IPS-NIHi7 (cell line): ENCODE data around the gene KRTAP19-8.

Source experiments
- DNase-seq: peaks from one replicate; pipeline ENCODE4 v3.0.0; 2012; ENCODE audit warnings: mixed read lengths; ENCODE audit errors: extremely low spot score

The KRTAP19-8 gene

GRCh38 chr21:31012133-31013089 lies 25.9 kb downstream of the KRTAP19-8 start:
- no peak for DNase-seq

GRCh38 chr21:31011412-31011811 lies 26.9 kb downstream of the KRTAP19-8 start:
- no peak for DNase-seq

- no peak for DNase-seq
Observed at GRCh38 chr21:31008355-31008754, 29.9 kb downstream of the KRTAP19-8 start.

- no peak for DNase-seq
Observed at GRCh38 chr21:31005019-31005418, 33.3 kb downstream of the KRTAP19-8 start.

- no peak for DNase-seq
Observed at GRCh38 chr21:31003471-31003870, 34.8 kb downstream of the KRTAP19-8 start.

- no peak for DNase-seq
Observed at GRCh38 chr21:30997541-30997940, 40.7 kb downstream of the KRTAP19-8 start.

GRCh38 chr21:30996728-30997127 lies 41.5 kb downstream of the KRTAP19-8 start:
- DNase-seq = no peak

- no peak for DNase-seq
Observed at GRCh38 chr21:30994932-30995331, 43.3 kb downstream of the KRTAP19-8 start.

- no peak for DNase-seq
Observed at GRCh38 chr21:30990514-30991262, 47.6 kb downstream of the KRTAP19-8 start.

GRCh38 chr21:30988706-30989105 lies 49.6 kb downstream of the KRTAP19-8 start:
- no peak for DNase-seq
